Tibial nerve (tissue), 3 donors: ENCODE results near the gene TSEN15.

Experiments used
- CTCF ChIP-seq, 5 experiments: fragments of 200-600 bp in 3 of 5; fragments of 450-650 bp in 2 of 5; sonication (generic) in 3 of 5; IDR thresholded peaks; one replicate each; pipeline ENCODE4 v1.5.1; 2016 to 2019; ENCODE audit warnings: antibody characterized with exemption in 5 of 5, mild to moderate bottlenecking in 3 of 5, moderate library complexity in 2 of 5
- POLR2A ChIP-seq, 2 donors: fragments of 450-650 bp; IDR thresholded peaks; one replicate each; pipeline ENCODE4 v1.6.1; 2017; ENCODE audit warnings: antibody characterized with exemption in 2 of 2, mild to moderate bottlenecking in 2 of 2, moderate library complexity in 2 of 2

- no peak for TF ChIP-seq CTCF (IDR thresholded peaks at IDR 0.05)
- no peak for TF ChIP-seq POLR2A (IDR thresholded peaks at IDR 0.05)
Measured at GRCh38 chr1:184030433-184031091, 21.0 kb upstream of the TSEN15 start.
